Superior temporal gyrus (tissue), 1 donor: ENCODE measurements around the gene PRAMEF26.
"Not testable (repeated sequence)": the region's sequence is repeated elsewhere in the genome, so short reads cannot be mapped to it uniquely, and the experiment has no call there.

Source experiments
- DNase-seq: peaks from one replicate; pipeline ENCODE4 v3.0.0-alpha.2; 2016; ENCODE audit errors: extremely low spot score

The PRAMEF26 gene

DNA sequence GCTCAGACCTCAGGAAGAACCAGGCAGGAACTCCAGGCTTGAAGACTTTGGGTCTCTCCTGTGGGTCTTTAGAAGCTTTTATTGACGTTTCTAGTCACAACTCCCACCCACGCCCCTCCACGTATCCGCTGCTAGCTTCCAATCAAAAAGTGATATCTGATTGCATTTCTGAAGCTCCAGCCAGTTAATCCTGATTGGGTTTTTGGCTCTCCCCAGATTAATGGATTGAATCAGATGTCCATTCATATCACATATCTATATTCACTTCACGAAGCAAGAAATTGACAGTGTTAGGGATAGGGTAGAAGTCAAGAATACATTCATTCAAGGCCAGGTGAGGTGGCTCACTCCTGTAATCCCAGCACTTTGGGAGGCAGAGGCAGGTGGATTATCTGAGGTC lies at the start of gene PRAMEF26:
Gene PRAMEF26, minus strand, starts transcription at position 101 of the 400 bp plus-strand sequence. CDS start 2,914 bp downstream, outside the sequence.
- DNase-seq, result not testable (repeated sequence)

DNA sequence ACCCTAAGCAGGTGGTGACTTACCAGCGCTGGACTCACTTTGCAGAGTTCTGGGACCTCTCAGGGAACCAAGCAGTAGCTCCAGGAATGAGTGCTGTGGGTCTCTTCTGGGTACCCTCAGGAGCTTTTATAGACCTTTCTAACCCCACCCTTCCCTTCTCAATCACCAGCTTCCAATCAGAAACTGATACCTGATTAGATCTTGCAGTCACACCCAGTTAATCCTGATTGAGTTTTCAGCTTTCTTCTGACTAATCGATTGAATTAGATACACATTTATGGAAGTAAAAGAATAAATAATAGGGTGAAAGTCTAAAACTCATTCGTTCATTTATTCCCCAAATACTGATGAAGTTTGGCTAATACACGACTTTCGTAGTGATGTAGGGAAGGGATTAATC lies 45.5 kb upstream of the PRAMEF26 start, which contains the start of gene PRAMEF13:
Gene PRAMEF13, minus strand, starts transcription at position 101 of the 400 bp plus-strand sequence. CDS start 1,820 bp downstream, outside the sequence.
- DNase-seq, result not testable (repeated sequence)

DNA sequence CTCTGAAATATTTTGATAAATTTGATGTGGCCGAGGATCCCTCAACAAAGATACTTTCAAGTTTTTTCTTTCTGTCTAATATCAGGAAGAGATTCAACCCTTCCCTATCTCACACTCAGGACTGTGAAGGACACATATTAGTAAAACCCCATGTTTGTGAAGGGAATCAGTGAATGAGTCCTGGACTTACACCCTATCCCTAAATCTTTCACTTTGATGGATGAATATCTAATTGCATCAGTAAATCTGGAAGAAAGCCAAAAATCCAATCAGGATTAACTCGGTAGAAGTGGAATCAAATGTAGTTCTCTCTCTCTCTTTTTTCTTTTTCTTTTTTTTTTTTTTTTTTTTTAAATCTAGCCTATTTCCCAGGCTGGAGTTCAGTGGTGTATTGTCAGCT lies 15.7 kb upstream of the PRAMEF26 start, which contains the start of gene PRAMEF9:
Gene PRAMEF9, plus strand, starts transcription at position 301 of the 400 bp plus-strand sequence. CDS start 3,433 bp downstream, outside the sequence.
- DNase-seq, result not testable (repeated sequence)

DNA sequence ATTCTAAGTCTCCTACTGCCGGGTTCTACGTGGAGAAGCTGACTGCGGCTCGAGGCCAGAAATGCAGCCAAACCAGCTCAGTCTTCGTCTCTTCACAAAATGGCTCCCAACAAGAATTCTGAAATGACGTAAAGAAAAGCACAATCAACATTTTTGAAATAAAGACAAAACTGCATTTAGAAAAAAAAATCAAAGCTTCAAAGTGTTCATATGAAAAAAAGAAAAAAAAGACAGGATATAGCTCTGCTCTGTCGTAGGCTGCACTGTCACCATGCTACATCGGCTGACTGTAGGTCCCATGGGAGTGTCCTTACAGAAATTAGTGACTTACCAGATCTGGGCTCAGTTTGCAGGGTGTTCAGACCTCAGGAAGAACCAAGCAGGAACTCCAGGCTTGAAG lies 9.7 kb upstream of the PRAMEF26 start, which contains the start of gene HNRNPCL4:
Gene HNRNPCL4, minus strand, starts transcription at position 101 of the 400 bp plus-strand sequence. CDS start 164 bp downstream, outside the sequence.
- DNase-seq, result not testable (repeated sequence)

DNA sequence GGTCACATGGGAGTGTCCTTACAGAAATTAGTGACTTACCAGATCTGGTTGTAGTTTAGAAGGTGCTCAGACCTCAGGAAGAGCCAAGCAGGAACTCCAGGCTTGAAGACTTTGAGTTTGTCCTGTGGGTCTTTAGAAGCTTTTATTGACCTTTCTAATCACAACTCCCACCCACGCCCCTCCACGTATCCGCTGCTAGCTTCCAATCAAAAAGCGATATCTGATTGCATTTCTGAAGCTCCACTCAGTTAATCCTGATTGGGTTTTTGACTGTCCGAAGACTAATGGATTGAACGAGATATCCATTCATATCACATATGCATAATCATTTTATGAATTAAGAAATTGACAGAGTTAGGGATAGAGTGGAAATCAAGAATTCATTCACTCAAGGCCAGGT lies 39.1 kb downstream of the PRAMEF26 start, which contains the start of gene HNRNPCL2:
Gene HNRNPCL2, minus strand, starts transcription at position 101 of the 400 bp plus-strand sequence. CDS start 454 bp downstream, outside the sequence.
- DNase-seq, result not testable (repeated sequence)
